ENCODE data around the gene CEP72. TPM values are rescaled to one million over a fixed set of nuclear protein-coding genes. Genes with fewer than 3 reads are reported as not detected.

Gene CEP72
- total RNA-seq, 1 experiment from 2014 or later: 56.5 TPM

DNA sequence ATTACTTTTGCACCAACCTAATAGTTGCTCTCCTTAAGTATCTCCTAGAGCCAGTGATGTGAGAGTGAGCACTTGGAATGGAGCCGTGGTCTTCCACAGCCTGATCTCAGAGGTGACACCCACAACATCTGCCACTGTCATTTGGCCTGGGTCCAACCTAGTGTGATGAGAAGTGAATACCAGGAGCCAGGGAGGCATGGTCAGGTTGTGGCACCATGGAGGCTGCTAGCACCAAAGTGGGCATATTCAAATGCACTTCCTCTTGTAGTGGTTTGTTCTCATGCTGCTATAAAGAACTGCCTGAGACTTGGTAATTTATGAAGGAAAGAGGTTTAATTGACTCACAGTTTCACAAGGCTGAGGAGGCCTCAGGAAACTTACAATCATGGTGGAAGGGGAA is 22.6 kb upstream of the CEP72 start:
- no peak for DNase-seq
- peaks cover 83% of the 10 kb centered on the region for H3K27me3 Mint-ChIP-seq (ENCODE audit: unreplicated experiment)
- peaks cover 19% of the 10 kb centered on the region for H3K4me1 Mint-ChIP-seq (ENCODE audit: low read depth, unreplicated experiment)
- H3K9me3 Mint-ChIP-seq (ENCODE audit: low read depth, unreplicated experiment): no peaks in the 10 kb centered on the region
- CTCF ChIA-PET: no interaction called here
- intact Hi-C loops (cut with micrococcal nuclease; ENCODE audit: unreplicated experiment): no loop called here
- no TSS peak for BruUV-seq (replicated peaks)
- TF ChIP-seq, protein P1, sequence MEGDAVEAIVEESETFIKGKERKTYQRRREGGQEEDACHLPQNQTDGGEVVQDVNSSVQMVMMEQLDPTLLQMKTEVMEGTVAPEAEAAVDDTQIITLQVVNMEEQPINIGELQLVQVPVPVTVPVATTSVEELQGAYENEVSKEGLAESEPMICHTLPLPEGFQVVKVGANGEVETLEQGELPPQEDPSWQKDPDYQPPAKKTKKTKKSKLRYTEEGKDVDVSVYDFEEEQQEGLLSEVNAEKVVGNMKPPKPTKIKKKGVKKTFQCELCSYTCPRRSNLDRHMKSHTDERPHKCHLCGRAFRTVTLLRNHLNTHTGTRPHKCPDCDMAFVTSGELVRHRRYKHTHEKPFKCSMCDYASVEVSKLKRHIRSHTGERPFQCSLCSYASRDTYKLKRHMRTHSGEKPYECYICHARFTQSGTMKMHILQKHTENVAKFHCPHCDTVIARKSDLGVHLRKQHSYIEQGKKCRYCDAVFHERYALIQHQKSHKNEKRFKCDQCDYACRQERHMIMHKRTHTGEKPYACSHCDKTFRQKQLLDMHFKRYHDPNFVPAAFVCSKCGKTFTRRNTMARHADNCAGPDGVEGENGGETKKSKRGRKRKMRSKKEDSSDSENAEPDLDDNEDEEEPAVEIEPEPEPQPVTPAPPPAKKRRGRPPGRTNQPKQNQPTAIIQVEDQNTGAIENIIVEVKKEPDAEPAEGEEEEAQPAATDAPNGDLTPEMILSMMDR (IDR thresholded peaks at IDR 0.05; ENCODE audit: unreplicated experiment): no peak
- H3K36me3 Mint-ChIP-seq (ENCODE audit: insufficient read depth, unreplicated experiment): no peaks in the 10 kb centered on the region
- H3K4me3 Mint-ChIP-seq (ENCODE audit: low read depth, unreplicated experiment): no peak overlapping the region
- no peak overlapping the region for H3K27ac Mint-ChIP-seq (ENCODE audit: unreplicated experiment)

DNA sequence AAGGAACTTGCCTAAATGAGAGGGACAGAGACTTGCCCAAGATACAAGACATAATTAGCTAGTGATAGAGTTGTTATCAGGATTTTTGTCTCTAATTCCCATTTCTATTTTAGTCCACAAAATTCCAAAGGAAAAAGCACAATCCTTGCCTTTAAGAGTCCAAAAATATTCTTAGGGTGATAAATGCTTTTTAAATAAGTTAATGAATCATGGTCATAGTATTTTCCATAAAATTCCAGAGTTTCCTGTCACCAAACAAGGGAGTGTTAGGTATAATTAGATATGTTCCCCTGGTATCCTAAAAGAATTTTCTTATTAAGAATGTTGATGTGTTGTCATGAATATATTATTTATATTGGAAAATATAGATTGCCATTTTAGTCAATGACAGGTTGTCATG is 21.8 kb upstream of the CEP72 start:
- H3K36me3 Mint-ChIP-seq (ENCODE audit: insufficient read depth, unreplicated experiment): no peaks in the 10 kb centered on the region
- TF ChIP-seq, protein P1 (IDR thresholded peaks at IDR 0.05; ENCODE audit: unreplicated experiment): no peak
- H3K27me3 Mint-ChIP-seq (ENCODE audit: unreplicated experiment): peaks cover 88% of the 10 kb centered on the region
- H3K9me3 Mint-ChIP-seq (ENCODE audit: low read depth, unreplicated experiment): no peaks in the 10 kb centered on the region
- no peak for DNase-seq
- no peak overlapping the region for H3K4me3 Mint-ChIP-seq (ENCODE audit: low read depth, unreplicated experiment)
- H3K27ac Mint-ChIP-seq (ENCODE audit: unreplicated experiment): no peak overlapping the region
- BruUV-seq (replicated peaks): no TSS peak
- H3K4me1 Mint-ChIP-seq (ENCODE audit: low read depth, unreplicated experiment): peaks cover 19% of the 10 kb centered on the region
- CTCF ChIA-PET: interaction anchor here (0.8 kb wide), 1 partner anchor 24 kb away, joined by 6 read pairs; no protein-coding TSS in a partner anchor
- intact Hi-C loops (cut with micrococcal nuclease; ENCODE audit: unreplicated experiment): no loop called here

DNA sequence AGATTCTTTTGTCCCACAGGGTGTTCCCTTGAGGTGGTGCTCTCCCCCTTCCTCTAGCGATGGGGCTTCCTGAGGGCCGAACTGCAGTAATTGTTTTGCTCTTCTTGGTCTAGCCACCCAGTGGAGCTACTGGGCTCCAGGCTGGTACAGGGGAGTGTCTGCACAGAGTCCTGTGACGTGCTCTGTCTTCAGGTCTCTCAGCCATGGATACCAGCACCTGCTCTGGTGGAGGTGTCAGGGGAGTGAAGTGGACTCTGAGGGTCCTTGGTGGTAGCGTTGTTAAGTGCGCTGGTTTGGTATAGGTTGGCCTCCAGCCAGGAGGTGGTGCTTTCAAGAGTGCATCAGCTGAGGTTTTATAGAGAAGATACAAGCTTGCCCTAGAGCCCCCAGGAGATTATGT is 20.4 kb upstream of the CEP72 start:
- no peak overlapping the region for H3K27ac Mint-ChIP-seq (ENCODE audit: unreplicated experiment)
- TF ChIP-seq, protein P1 (IDR thresholded peaks at IDR 0.05; ENCODE audit: unreplicated experiment): no peak
- no TSS peak for BruUV-seq (replicated peaks)
- peaks cover 10% of the 10 kb centered on the region for H3K4me1 Mint-ChIP-seq (ENCODE audit: low read depth, unreplicated experiment)
- no peaks in the 10 kb centered on the region for H3K9me3 Mint-ChIP-seq (ENCODE audit: low read depth, unreplicated experiment)
- no peaks in the 10 kb centered on the region for H3K36me3 Mint-ChIP-seq (ENCODE audit: insufficient read depth, unreplicated experiment)
- DNase-seq: no peak
- CTCF ChIA-PET: no interaction called here
- H3K27me3 Mint-ChIP-seq (ENCODE audit: unreplicated experiment): peaks cover 88% of the 10 kb centered on the region
- H3K4me3 Mint-ChIP-seq (ENCODE audit: low read depth, unreplicated experiment): no peak overlapping the region
- intact Hi-C loops (cut with micrococcal nuclease; ENCODE audit: unreplicated experiment): no loop called here

DNA sequence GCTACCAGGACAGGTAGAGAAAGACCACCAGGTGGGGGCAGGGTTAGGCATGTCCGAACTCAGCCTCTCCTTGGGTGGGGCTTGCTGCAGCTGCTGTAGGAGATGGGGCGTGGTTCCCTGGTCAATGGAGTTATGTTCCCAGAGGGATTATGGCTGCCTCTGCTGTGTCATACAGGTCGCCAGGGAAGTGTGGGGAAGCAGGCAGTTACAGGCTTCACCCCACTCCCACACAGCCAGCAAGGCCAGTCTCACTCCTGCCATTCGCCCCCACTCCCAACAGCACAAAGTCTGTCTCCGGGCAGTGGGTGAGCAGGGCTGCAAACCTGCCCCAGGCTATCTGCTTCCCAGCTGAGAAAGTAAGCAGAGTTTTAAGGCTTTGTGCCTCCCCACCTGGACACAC is 20.0 kb upstream of the CEP72 start:
- CTCF ChIA-PET: no interaction called here
- Mint-ChIP-seq H3K27ac (ENCODE audit: unreplicated experiment) (no peak overlapping the region), H3K4me3 (ENCODE audit: low read depth, unreplicated experiment) (no peak overlapping the region), H3K4me1 (ENCODE audit: low read depth, unreplicated experiment) (peaks cover 14% of the 10 kb centered on the region), H3K9me3 (ENCODE audit: low read depth, unreplicated experiment) (no peaks in the 10 kb centered on the region), H3K36me3 (ENCODE audit: insufficient read depth, unreplicated experiment) (no peaks in the 10 kb centered on the region), H3K27me3 (ENCODE audit: unreplicated experiment) (peaks cover 89% of the 10 kb centered on the region)
- intact Hi-C loops (cut with micrococcal nuclease; ENCODE audit: unreplicated experiment): no loop called here
- no peak for DNase-seq
- no TSS peak for BruUV-seq (replicated peaks)
- TF ChIP-seq, protein P1 (IDR thresholded peaks at IDR 0.05; ENCODE audit: unreplicated experiment): no peak

All from Calu3 (cell line).